GM19240 (cell line): ENCODE results near the gene HINT3.
A peak's percentile ranks its signal among the peaks of the same experiment; 100 is the strongest.
"Not testable (repeated sequence)": the region's sequence is repeated elsewhere in the genome, so short reads cannot be mapped to it uniquely, and the experiment has no call there.

Experiments used
- DNase-seq: peaks from one replicate; pipeline ENCODE4 v3.0.0; 2011; ENCODE audit warnings: low spot score; ENCODE audit not compliant: insufficient read length

HINT3 gene

DNA sequence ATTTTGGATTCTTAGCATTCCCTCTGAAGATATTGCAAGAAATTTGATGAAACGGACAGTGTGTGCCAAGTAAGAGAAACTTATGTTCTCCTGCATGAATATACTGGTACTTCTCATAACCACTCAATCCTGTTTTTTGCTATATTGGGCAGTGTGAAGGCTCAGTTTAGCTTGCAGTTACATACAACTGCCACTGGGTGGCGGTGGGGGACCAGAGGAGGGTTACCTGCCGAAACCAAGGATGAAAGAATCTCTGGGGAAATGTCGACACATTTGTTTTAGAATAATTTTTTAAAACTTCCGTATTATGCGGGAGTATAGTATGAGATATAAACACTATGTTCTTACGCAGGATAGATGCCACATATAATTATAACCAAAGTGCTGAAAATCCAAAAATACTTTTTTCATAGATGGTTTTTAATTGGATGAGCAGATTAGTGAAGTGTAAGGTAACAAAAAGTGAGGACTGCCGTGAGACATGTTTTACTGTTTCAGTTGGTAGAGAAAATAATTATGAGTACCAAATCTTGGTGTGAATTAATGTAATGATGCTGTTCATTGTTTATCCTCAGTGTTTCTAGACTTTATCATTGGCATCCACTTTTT lies 39.5 kb downstream of the HINT3 start:
- DNase-seq: peak; percentile 19

DNA sequence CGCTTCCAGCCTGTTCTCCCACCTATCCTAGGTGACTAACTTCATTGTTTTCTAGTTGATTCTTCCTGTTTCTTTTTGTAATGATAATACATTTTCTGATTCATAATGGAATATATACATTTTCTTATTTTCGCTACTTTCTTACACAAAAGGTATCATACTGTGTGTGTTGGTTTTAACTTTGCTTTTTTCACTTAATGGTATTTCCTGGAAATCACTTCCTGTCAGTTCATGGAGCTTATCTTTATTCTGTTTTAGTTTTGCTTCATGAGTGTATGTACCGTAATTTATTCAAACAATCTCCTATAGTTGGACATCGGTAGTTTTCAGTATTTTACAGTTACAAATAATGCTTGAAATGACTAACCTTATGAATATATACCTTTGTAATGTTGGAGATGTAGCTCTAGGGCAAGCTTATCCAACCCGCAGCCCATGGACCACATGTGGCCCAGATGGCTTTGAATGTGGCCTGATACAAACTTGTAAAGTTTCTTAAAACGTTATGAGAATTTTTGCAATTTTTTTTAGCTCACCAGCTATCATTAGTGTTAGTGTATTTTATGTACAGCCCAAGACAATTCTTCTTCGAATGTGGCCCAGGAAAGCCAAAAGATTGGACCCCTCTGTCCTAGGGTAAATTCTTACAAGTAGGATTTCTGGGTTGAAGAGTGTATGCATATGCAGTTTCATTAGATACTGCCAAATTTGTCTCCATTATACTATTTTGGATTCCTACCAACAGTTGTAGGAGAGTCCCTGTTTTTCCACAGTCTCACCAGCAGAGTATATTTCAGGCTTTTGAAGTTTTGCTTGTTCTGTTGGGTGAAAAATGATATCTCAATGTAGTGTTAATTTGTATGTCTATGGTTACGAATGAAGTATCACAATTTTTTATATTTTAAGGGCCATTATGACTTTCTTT lies 46.4 kb downstream of the HINT3 start:
- DNase-seq: no peak

DNA sequence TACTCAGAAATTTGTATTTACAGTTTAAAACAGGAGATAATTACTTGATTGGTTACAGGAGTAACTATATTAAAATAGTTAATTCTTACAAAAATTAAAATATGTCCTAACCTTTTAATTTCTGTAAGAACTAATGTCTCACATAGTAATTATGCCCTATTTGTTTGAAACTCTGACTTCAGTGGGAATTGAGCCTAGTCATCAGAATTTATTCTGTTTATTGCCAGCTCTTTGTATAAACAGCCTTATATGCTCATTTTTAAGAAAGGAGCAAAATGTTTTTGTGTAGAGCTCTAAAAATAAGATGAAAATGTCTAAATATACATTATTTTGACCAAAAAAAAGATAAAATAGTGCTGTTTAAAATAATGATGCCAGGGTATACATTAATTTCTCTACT lies 51.2 kb downstream of the HINT3 start:
- no peak for DNase-seq

DNA sequence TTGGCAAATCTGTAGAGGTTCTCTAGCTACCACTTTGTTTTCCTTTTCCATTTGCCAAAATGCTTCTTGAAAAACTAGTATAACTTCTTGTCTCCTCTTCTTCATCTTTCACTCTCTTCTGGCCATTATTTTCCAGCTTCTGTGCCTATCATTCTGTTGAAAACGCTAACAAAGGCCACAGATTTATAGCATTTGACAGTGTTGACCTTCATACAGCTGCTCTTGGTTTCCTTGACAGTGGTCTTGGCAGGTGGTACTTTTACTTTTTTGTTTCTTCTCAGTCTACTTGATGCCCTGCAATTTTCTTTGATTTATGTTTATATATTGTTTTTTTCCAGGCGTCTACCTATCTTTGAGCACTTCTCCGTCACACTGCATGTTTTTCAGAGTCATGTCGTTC lies 53.5 kb downstream of the HINT3 start:
- no peak for DNase-seq

DNA sequence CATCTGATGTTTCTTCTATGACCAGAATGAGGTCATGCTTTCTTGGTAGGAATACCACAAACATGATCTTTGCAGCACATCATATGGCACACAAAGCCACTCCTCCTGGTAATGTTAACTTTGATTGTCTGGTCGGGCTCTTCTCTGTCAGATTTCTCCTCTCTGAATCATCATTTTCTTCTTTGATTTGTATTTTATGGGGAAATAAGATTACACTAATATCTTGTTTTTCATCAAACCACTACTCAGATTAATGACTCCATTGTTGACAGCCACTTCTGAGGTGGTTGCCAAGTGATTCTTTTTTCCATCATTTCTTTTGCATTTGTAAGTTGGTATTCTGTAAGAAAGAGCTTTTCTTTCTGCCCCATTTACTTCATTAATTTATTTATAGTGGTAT lies 59.3 kb downstream of the HINT3 start:
- DNase-seq: no peak

DNA sequence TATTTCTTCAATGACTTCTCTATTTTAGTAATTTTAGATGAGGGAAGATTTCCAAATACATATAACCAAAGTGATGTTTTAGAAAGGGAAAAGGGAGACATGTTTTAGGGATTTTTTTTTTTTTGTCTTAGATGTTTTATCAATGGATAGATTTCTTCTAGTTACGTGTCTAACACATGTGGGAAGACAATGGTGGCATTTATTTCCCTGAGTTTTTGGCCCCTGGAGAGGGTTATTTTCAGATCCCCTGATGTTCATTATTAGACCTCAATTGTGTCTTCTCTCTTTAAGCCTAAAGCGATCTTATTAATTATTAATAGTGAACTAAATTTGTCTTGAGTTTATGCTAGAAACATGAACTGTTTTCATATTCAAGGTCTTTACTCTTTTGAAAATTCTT lies 60.0 kb downstream of the HINT3 start:
- DNase-seq: no peak

DNA sequence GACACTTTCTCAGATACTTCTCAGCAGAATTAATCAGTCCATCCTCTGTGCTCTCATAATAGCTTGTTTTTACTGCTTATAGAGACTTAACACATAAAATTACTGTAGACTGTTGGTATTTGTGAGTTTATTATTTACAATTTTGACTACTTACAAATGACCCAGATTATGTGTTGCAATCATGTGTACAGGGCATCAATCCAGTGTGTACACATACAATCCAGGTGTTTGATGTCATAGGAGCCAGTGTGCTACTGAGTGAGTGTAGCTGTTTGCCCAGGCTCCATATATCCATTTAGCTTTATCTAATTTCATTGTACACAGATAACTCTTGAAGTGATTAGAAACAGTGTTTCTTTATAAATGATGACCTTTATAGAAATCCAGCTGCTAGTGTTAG lies 61.1 kb downstream of the HINT3 start:
- DNase-seq: no peak

DNA sequence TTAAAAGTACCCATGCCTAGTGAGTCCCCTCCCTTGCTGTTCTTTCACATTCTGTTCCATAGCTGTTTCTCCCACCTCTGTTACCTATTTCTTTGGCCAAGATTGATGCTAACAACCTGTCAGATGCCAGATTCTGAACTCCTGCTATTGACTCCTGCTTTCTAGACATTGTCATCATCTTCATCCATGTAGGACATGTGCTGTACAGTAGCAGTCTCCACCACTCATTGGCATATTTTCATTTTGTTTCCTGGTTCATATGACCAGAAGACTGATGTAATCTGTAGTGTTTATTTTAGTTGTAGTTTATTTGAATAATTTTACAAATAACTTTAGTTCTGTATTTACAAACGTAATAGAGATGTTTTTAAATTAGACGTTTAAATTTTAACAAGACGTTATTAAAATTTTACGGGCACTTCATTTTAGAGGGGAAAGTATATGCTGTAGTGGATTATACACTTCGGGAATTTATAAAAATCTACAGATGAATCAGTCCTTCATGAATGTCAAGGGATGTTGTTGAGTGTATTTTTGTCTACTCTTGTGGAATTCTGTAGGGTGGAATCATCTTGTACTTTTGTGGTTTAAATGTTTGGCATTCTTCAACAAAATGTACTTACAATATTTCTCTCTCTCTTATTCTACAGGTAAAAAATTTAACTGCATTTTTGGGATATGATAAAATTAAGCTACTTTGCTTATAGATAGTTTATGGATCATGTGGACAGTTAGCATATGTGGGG lies 63.9 kb downstream of the HINT3 start:
- DNase-seq: no peak

DNA sequence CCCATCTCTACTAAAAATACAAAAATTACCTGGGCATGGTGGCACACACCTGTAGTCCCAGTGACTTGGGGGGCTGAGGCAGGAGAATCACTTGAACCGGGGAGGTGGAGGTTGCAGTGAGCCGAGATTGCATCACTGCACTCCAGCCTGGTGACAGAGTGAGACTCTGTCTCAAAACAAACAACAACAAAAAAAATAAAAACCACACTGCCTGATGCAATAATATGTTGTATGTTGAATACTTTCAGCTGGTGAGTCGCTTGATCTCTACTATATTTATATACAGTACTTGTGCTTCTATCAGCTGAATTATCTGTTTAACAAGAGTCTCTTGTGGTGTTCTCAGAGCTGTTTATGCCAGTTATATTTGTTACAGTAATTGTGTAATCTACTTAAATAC lies 66.9 kb downstream of the HINT3 start:
- DNase-seq: not testable (repeated sequence)

DNA sequence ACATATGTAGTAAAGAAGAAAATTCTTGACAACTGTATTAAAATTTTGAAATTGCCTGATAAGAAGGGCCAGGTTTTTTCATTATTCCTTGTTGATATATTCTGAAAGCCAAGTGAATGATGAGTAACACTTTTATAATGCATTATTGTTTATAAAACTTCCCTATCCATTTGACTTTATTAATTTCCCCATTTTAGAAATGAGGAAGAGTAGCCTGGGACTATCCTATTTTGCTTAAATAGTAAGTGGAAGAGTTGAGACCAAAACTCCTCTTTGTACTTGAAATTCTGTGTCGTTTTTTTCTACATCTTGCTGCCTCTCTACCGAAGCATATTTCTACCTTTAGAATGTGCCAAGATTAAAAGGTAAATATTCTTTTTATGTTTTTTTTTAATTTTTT lies 69.4 kb downstream of the HINT3 start:
- DNase-seq: no peak

DNA sequence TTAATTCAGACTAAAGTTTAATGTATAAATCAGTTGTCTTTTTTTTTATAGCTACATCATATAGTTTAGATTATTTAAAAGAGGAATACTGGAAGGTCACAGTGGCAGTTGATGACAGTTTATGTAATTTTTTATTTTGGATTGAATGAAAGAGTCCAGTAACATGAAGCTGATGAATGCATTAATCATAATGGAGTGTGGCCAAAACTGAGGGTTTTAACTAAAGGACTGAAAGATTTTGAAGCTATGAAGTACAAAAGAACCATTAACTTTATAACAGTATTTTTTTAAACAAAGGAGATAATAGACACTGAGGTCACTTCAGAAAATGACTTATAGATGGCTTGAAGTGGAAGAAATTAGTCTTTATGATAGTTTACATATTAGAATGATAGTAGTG lies 71.0 kb downstream of the HINT3 start:
- DNase-seq: no peak
